ENCODE data around the gene HOXA3.

HOXA3 gene

GRCh38 chr7:27177795-27178320 is 25.5 kb upstream of the HOXA3 start:
- no peak for DNase-seq

GRCh38 chr7:27176962-27177794 is 24.8 kb upstream of the HOXA3 start:
- no peak for DNase-seq

GRCh38 chr7:27176524-27176845 is 24.1 kb upstream of the HOXA3 start:
- DNase-seq: no peak

GRCh38 chr7:27175626-27176523 is 23.5 kb upstream of the HOXA3 start:
- no peak for DNase-seq

GRCh38 chr7:27174874-27175625 is 22.7 kb upstream of the HOXA3 start:
- DNase-seq: no peak

GRCh38 chr7:27173956-27174873 is 21.8 kb upstream of the HOXA3 start, which contains the start of gene HOXA10:
Gene HOXA10 (minus strand): TSS chr7:27174320. CDS start chr7:27174306, 14 bp downstream.
- no peak for DNase-seq

GRCh38 chr7:27173511-27173955 is 21.1 kb upstream of the HOXA3 start:
- no peak for DNase-seq

GRCh38 chr7:27172823-27173510 is 20.6 kb upstream of the HOXA3 start:
- no peak for DNase-seq

GRCh38 chr7:27172315-27172774 is 20.0 kb upstream of the HOXA3 start:
- DNase-seq: no peak

GRCh38 chr7:27171637-27172314 is 19.4 kb upstream of the HOXA3 start:
- no peak for DNase-seq

- no peak for DNase-seq
These were observed 18.9 kb upstream of the HOXA3 start for GRCh38 chr7:27171325-27171636.

- no peak for DNase-seq
These were observed 18.3 kb upstream of the HOXA3 start for GRCh38 chr7:27170426-27171324.

- DNase-seq: no peak
These were observed 17.5 kb upstream of the HOXA3 start for GRCh38 chr7:27169658-27170425.

- no peak for DNase-seq
These were observed 16.0 kb upstream of the HOXA3 start for GRCh38 chr7:27168265-27168947.

- DNase-seq: no peak
These were observed 15.5 kb upstream of the HOXA3 start for GRCh38 chr7:27167916-27168264.

GRCh38 chr7:27166531-27167505 is 14.4 kb upstream of the HOXA3 start:
- DNase-seq: no peak

- DNase-seq: no peak
These were observed 13.7 kb upstream of the HOXA3 start for GRCh38 chr7:27165996-27166530.
